Endothelial cell of umbilical vein (primary cell): ENCODE measurements around the gene GRIN3B. TPM values are rescaled to one million over a fixed set of nuclear protein-coding genes. Genes with fewer than 3 reads are reported as not detected.

Experiments used
- BruUV-seq: library from RNA; stranded (reverse); fragments of 400-500 nt; replicated peaks from 2 replicates; lab custom pipeline; 2021; lab: Mats Ljungman, UMichigan
- CTCF ChIA-PET: fragments of 300-600, 350-600 bp; sonication (Branson Sonifier 250); formaldehyde crosslinking; loops from one replicate; lab custom pipeline; 2021; ENCODE audit warnings: antibody characterized with exemption, inconsistent platforms; lab: Charles Lee
- POLR2A ChIA-PET: fragments of 300-600, 350-600 bp; sonication (Branson Sonifier 250); formaldehyde crosslinking; loops from one replicate; lab custom pipeline; 2021; ENCODE audit warnings: antibody characterized with exemption, inconsistent platforms; lab: Charles Lee
- DNase-seq: peaks from one replicate; pipeline ENCODE4 v3.0.0-alpha.2; 2011; ENCODE audit warnings: low read depth, low spot score
- FAIRE-seq: peaks from 2 replicates; lab custom pipeline; 2011; peaks lifted over from hg19 to GRCh38; lab: Jason Lieb, UNC
- H2AFZ ChIP-seq: 2 replicates; pipeline ENCODE4 v1.6.0; 2012; ENCODE audit warnings: low read depth, low read length, control low read depth, inconsistent platforms
- H3K27ac ChIP-seq: 2 replicates; pipeline ENCODE4 v1.5.1; 2011; ENCODE audit warnings: low read depth, mild to moderate bottlenecking, control low read depth, low read length, moderate library complexity; ENCODE audit not compliant: insufficient read depth
- H3K27me3 ChIP-seq, 2 experiments: 2 replicates each; pipeline versions ENCODE4 v1.6.0 to v1.6.1; 2011; ENCODE audit warnings: low read length in 2 of 2, mixed read lengths in 1 of 2; ENCODE audit not compliant: control insufficient read depth in 2 of 2, insufficient read depth in 2 of 2
- H3K36me3 ChIP-seq, 2 experiments: 2 replicates in 1 of 2; 3 replicates in 1 of 2; pipeline ENCODE4 v1.5.1; 2011; ENCODE audit warnings: low read length in 2 of 2, mild to moderate bottlenecking in 1 of 2, moderate library complexity in 1 of 2; ENCODE audit not compliant: control insufficient read depth in 2 of 2, insufficient read depth in 2 of 2; ENCODE audit errors: extremely low read depth in 1 of 2
- H3K4me1 ChIP-seq: 3 replicates; pipeline ENCODE4 v1.5.1; 2011; ENCODE audit warnings: mild to moderate bottlenecking, low read length; ENCODE audit not compliant: control insufficient read depth, insufficient read depth; ENCODE audit errors: extremely low read depth
- H3K4me2 ChIP-seq: 2 replicates; pipeline ENCODE4 v1.6.1; 2011; ENCODE audit warnings: low read length, control low read depth, mixed read lengths; ENCODE audit not compliant: insufficient read depth
- H3K4me3 ChIP-seq, 3 experiments: fragments of 200-600 bp in 1 of 3; sonication (generic), shearing (Covaris generic) in 1 of 3; replicated peaks in 1 of 3; 2 replicates each; pipeline ENCODE4 v1.5.1; 2011 to 2016; ENCODE audit warnings: control low read depth in 3 of 3, low read length in 3 of 3, mild to moderate bottlenecking in 2 of 3, inconsistent platforms in 1 of 3, low read depth in 1 of 3, moderate library complexity in 1 of 3; ENCODE audit not compliant: insufficient read depth in 1 of 3
- H3K79me2 ChIP-seq: 2 replicates; pipeline ENCODE4 v1.6.0; 2012; ENCODE audit warnings: low read length, inconsistent platforms; ENCODE audit not compliant: control insufficient read depth, insufficient read depth
- H3K9ac ChIP-seq: replicated peaks from 2 replicates; pipeline ENCODE3; 2011; ENCODE audit warnings: low read length, control low read depth; ENCODE audit not compliant: insufficient read depth; ENCODE audit errors: extremely low read depth
- H3K9me1 ChIP-seq: replicated peaks from 3 replicates; pipeline ENCODE4 v1.6.0; 2011; ENCODE audit warnings: mild to moderate bottlenecking, low read length; ENCODE audit not compliant: control insufficient read depth, insufficient read depth; ENCODE audit errors: extremely low read depth
- H3K9me3 ChIP-seq: replicated peaks from 2 replicates; pipeline ENCODE4 v1.5.1; 2012; ENCODE audit warnings: low read length, inconsistent platforms; ENCODE audit not compliant: control insufficient read depth, insufficient read depth
- H4K20me1 ChIP-seq: replicated peaks from 2 replicates; pipeline ENCODE3; 2011; ENCODE audit warnings: mild to moderate bottlenecking, low read length; ENCODE audit not compliant: control insufficient read depth, insufficient read depth; ENCODE audit errors: extremely low read depth
- EZH2 ChIP-seq: IDR thresholded peaks from 2 replicates; pipeline ENCODE4 v1.6.1; 2012; ENCODE audit warnings: borderline replicate concordance, low read depth, mild to moderate bottlenecking, moderate library complexity, low read length, inconsistent platforms; ENCODE audit not compliant: severe bottlenecking
- FOS ChIP-seq: IDR thresholded peaks from 2 replicates; pipeline ENCODE4 v1.6.1; 2011; ENCODE audit warnings: mild to moderate bottlenecking, low read length, moderate library complexity, borderline replicate concordance; ENCODE audit not compliant: insufficient read depth
- GATA2 ChIP-seq: IDR thresholded peaks from 2 replicates; pipeline ENCODE4 v1.7.0; 2011; ENCODE audit warnings: low read depth, mild to moderate bottlenecking, moderate library complexity, mixed read lengths, low read length; ENCODE audit not compliant: insufficient read length, insufficient read depth
- JUN ChIP-seq: IDR thresholded peaks from 2 replicates; pipeline ENCODE4 v1.6.1; 2011; ENCODE audit warnings: borderline replicate concordance, low read depth; ENCODE audit not compliant: insufficient read length, insufficient read depth
- MYC ChIP-seq: IDR thresholded peaks from one replicate; pipeline ENCODE4 v1.6.1; 2011; ENCODE audit warnings: mild to moderate bottlenecking, low read depth, low read length
- POLR2A ChIP-seq: IDR thresholded peaks from 2 replicates; pipeline ENCODE4 v1.6.1; 2012; ENCODE audit warnings: low read depth, mild to moderate bottlenecking, control low read depth, low read length
- POLR2AphosphoS5 ChIP-seq: IDR thresholded peaks from 2 replicates; pipeline ENCODE4 v1.6.1; 2012; ENCODE audit warnings: low read depth, mild to moderate bottlenecking, control low read depth, low read length, moderate library complexity; ENCODE audit not compliant: insufficient read depth
- dilution Hi-C: fragments of 300-500 bp; cut with MboI; formaldehyde crosslinking; loops from one replicate; pipeline ENCODE4 v1.15.0; 2019; ENCODE audit warnings: low sequenced_read_pairs; ENCODE audit not compliant: extremely low pct_ligation_motif_present
- intact Hi-C: fragments of 100-400 bp; cut with micrococcal nuclease; formaldehyde crosslinking; loops from one replicate; pipeline ENCODE4 v1.10.0; 2022
- polyA plus RNA-seq, 4 experiments: library from polyadenylated mRNA; depleted of rRNA in 3 of 4; stranded (reverse) in 3 of 4; unstranded in 1 of 4; fragments of >200 nt; gene quantifications; 2 replicates each; pipeline versions ENCODE4 v1.2.1 to v1.2.3, GENCODE V29; 2011 to 2012; ENCODE audit warnings: missing spikeins in 1 of 4
- total RNA-seq: library from RNA; stranded (reverse); gene quantifications from 2 replicates; pipeline ENCODE4 v1.2.3, GENCODE V29; 2021
- TF ChIP-seq, protein P1 (sequence below): IDR thresholded peaks from 2 replicates; pipeline ENCODE4 v1.6.1; 2011; ENCODE audit not compliant: insufficient read depth, insufficient read length
- TF ChIP-seq, protein P2 (sequence below), 2 donors: IDR thresholded peaks; 1 replicate in 1 of 2; 2 replicates in 1 of 2; pipeline ENCODE4 v1.5.1; 2011; ENCODE audit warnings: low read length in 2 of 2, mild to moderate bottlenecking in 2 of 2, moderate library complexity in 2 of 2, control low read depth in 1 of 2, inconsistent platforms in 1 of 2, low read depth in 1 of 2; ENCODE audit not compliant: insufficient read depth in 1 of 2; ENCODE audit errors: extremely low read depth in 1 of 2

Gene GRIN3B
- total and polyA plus RNA-seq, 2 donors (not counting 3 experiments of a cell fraction or from before 2014, with no cell fraction given): 0.43 to 0.82 TPM

DNA sequence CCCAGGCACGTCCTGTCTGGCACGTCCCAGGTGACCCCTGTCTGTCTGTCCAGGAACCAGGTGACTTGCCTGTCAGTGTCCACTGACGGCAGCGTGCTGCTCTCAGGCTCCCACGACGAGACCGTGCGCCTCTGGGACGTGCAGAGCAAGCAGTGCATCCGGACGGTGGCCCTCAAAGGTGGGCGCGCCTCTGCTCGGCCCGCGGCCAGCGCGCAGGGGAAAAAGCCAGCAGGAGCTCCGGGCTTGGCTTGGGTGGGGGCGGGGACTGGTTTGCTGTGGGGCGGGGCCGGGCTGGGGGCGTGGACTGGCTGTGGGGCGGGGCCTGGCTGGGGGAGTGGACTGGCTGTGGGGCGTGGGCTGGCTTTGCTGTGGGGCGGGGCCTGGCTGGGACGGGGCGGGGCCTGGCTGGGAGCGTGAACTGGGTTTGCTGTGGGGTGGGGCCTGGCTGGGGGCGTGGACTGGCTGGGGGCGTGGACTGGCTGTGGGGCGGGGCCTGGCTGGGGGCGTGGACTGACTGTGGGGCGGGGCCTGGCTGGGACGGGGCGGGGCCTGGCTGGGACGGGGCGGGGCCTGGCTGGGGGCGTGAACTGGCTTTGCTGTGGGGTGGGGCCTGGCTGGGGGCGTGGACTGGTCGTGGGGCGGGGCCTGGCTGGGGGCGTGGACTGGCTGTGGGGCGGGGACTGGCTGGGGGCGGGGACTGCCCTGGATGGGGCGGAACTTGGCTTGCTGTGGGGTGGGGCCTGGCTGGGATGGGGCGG, 8.9 kb upstream of the GRIN3B start:
- no TSS peak for BruUV-seq
- no peaks in the 10 kb centered on the region for H3K9me1 ChIP-seq
- no peaks in the 10 kb centered on the region for H3K79me2 ChIP-seq
- TF ChIP-seq GATA2 (no peak), FOS (no peak), JUN (no peak), MYC (no peak), EZH2 (no peak), POLR2A (no peak), POLR2AphosphoS5 (no peak)
- TF ChIP-seq, protein P1, sequence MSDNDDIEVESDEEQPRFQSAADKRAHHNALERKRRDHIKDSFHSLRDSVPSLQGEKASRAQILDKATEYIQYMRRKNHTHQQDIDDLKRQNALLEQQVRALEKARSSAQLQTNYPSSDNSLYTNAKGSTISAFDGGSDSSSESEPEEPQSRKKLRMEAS: no peak
- TF ChIP-seq, protein P2, sequence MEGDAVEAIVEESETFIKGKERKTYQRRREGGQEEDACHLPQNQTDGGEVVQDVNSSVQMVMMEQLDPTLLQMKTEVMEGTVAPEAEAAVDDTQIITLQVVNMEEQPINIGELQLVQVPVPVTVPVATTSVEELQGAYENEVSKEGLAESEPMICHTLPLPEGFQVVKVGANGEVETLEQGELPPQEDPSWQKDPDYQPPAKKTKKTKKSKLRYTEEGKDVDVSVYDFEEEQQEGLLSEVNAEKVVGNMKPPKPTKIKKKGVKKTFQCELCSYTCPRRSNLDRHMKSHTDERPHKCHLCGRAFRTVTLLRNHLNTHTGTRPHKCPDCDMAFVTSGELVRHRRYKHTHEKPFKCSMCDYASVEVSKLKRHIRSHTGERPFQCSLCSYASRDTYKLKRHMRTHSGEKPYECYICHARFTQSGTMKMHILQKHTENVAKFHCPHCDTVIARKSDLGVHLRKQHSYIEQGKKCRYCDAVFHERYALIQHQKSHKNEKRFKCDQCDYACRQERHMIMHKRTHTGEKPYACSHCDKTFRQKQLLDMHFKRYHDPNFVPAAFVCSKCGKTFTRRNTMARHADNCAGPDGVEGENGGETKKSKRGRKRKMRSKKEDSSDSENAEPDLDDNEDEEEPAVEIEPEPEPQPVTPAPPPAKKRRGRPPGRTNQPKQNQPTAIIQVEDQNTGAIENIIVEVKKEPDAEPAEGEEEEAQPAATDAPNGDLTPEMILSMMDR (IDR thresholded peaks at IDR 0.05; ENCODE audit: extremely low read depth in 1 of 2, insufficient read depth in 1 of 2, low read depth in 1 of 2, low read length in 2 of 2): no peak
- no peak overlapping the region for H3K27ac ChIP-seq
- H3K36me3 ChIP-seq: peaks cover 0 to 13% of the 10 kb centered on the region in 2 experiments
- intact Hi-C loops (no loop called here), dilution Hi-C loops (no loop called here)
- H3K4me1 ChIP-seq: no peaks in the 10 kb centered on the region
- POLR2A ChIA-PET: no interaction called here
- peaks cover 1 to 6% of the 10 kb centered on the region in 2 experiments for H3K27me3 ChIP-seq
- no peak overlapping the region for H3K9ac ChIP-seq
- H4K20me1 ChIP-seq: no peaks in the 10 kb centered on the region
- no peak overlapping the region for H3K4me2 ChIP-seq
- DNase-seq (no peak), FAIRE-seq (no peak)
- no peak overlapping the region for H2AFZ ChIP-seq
- H3K4me3 ChIP-seq: no peak overlapping the region
- CTCF ChIA-PET: no interaction called here
- H3K9me3 ChIP-seq: no peaks in the 10 kb centered on the region
